GM12874 (cell line): ENCODE results near the gene KLHDC10.

Experiments used
- TF ChIP-seq, protein P1 (sequence below): IDR thresholded peaks from 2 replicates; pipeline ENCODE4 v1.5.1; 2011; ENCODE audit warnings: low read depth, mild to moderate bottlenecking, control low read depth, low read length, moderate library complexity; ENCODE audit not compliant: insufficient read depth

Gene KLHDC10

DNA sequence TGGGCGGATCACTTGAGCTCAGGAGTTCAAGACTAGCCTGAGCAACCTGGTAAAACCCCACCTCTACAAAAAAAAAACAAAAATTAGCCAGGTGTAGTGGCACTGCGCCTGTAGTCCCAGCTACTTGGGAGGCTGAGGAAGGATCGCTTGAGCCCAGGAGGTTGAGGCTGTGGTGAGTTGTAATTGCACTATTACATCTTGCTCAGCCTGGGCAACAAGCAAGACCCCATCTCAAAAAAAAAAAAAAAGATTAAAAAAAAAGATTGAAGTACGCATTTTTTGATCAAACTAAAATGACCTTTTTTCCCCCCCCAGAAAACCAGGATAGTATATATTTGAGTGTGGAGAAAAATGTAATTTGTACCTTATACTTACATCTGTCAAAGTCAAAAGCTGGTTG lies 29.8 kb upstream of the KLHDC10 start:
- TF ChIP-seq, protein P1, sequence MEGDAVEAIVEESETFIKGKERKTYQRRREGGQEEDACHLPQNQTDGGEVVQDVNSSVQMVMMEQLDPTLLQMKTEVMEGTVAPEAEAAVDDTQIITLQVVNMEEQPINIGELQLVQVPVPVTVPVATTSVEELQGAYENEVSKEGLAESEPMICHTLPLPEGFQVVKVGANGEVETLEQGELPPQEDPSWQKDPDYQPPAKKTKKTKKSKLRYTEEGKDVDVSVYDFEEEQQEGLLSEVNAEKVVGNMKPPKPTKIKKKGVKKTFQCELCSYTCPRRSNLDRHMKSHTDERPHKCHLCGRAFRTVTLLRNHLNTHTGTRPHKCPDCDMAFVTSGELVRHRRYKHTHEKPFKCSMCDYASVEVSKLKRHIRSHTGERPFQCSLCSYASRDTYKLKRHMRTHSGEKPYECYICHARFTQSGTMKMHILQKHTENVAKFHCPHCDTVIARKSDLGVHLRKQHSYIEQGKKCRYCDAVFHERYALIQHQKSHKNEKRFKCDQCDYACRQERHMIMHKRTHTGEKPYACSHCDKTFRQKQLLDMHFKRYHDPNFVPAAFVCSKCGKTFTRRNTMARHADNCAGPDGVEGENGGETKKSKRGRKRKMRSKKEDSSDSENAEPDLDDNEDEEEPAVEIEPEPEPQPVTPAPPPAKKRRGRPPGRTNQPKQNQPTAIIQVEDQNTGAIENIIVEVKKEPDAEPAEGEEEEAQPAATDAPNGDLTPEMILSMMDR, result no peak

- TF ChIP-seq, protein P1, result no peak
Measured at GRCh38 chr7:130047831-130048230, 22.5 kb upstream of the KLHDC10 start.

- TF ChIP-seq, protein P1, result no peak
Measured at GRCh38 chr7:130048906-130049305, 21.4 kb upstream of the KLHDC10 start.

DNA sequence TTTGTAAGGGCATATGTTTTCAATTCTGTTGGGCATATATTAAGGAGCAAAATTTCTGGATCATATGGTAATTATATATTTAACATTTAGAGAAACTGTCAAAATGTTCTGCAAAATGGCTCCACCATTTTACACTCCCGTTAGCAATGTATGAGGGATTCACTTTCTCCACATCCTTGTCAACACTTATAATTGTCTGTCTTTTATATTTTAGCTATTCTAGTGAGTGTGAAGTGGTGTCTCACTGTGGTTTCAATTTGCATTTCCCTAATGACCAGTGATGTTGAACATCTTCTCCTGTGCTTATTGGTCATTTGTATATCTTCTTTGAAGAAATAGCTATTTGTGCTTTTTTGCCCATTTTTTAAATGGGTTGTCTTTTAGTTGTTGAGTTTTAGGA lies 8.1 kb upstream of the KLHDC10 start:
- TF ChIP-seq, protein P1, result no peak

DNA sequence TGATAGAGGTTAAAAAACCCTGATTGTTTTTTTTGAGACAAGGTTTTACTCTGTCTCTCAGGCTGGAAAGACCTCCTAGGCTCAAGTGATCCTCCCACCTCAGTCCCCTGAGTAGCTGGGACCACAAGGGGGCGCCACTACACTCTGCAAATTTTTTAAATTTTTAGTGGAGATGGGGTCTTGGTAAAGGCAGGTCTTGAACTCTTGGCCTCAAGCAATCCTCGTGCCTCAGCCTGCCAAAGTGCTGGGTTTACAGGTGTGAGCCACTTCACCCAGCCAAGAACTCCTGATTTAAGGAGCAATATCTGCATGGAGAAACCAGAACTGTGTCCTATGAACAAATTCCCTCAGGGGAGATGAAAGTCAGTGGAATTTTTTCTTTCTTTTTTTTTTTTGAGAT lies 7.3 kb upstream of the KLHDC10 start:
- TF ChIP-seq, protein P1, result peak; percentile 72

DNA sequence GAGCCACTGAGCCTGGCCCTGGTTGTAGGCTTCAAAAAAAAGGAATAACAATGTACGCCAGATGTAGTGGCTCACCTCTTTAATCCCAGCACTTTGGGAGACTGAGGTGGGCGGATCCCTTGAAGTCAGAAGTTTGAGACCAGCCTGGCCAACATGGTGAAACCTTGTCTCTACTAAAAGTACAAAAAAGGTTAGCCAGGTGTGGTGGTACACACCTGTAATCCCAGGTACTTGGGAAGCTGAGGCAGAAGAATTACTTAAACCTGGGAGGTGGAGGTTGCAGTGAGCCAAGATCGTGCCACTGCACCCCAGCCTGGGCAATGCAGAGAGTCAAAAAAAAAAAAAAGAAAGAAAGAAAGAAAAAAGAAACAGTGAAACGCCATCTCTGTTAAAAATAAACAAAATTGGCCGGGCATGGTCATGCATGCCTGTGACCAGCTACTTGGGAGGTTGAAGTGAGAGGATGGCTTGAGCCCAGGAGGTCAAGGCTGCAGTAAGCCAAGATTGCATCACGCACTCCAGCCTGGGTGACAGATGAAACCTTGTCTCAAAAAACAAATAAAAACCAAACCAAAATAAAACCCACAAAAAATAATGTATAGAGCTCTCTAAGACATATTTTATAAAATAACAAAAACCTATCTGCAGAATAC lies 4.7 kb upstream of the KLHDC10 start:
- TF ChIP-seq, protein P1, result no peak

- TF ChIP-seq, protein P1, result no peak
Measured at GRCh38 chr7:130069179-130069977, 956 bp upstream of the KLHDC10 start.
